Activated CD8-positive, alpha-beta memory T cell treated with anti-CD3 and anti-CD28 coated beads, Interleukin-2, amount 50 U/mL, for 24 hours (primary cell): ENCODE measurements around the gene NHSL1.
"Not testable (repeated sequence)": the region's sequence is repeated elsewhere in the genome, so short reads cannot be mapped to it uniquely, and the experiment has no call there.

Experiments used
- DNase-seq: peaks from one replicate; pipeline ENCODE4 v3.0.0-alpha.2; 2020; ENCODE audit errors: extremely low read depth

Gene NHSL1

DNA sequence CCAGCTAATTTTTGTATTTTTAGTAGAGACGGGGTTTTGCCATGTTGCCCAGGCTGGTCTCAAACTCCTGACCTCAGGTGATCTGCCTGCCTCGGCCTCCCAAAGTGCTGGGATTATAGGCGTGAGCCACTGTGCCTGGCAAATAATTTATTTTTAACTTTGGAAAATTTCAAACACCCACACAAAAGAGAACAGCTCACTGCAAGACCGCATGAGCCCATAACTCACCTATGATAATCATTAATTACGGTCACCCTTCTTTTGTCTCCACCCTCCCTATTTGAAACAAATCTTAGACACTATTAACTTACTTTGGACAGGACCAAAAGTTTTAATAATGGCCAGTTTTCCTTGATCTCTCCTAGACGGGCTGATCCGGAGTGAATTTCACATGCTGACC, 74.0 kb downstream of the NHSL1 start:
- DNase-seq: not testable (repeated sequence)

DNA sequence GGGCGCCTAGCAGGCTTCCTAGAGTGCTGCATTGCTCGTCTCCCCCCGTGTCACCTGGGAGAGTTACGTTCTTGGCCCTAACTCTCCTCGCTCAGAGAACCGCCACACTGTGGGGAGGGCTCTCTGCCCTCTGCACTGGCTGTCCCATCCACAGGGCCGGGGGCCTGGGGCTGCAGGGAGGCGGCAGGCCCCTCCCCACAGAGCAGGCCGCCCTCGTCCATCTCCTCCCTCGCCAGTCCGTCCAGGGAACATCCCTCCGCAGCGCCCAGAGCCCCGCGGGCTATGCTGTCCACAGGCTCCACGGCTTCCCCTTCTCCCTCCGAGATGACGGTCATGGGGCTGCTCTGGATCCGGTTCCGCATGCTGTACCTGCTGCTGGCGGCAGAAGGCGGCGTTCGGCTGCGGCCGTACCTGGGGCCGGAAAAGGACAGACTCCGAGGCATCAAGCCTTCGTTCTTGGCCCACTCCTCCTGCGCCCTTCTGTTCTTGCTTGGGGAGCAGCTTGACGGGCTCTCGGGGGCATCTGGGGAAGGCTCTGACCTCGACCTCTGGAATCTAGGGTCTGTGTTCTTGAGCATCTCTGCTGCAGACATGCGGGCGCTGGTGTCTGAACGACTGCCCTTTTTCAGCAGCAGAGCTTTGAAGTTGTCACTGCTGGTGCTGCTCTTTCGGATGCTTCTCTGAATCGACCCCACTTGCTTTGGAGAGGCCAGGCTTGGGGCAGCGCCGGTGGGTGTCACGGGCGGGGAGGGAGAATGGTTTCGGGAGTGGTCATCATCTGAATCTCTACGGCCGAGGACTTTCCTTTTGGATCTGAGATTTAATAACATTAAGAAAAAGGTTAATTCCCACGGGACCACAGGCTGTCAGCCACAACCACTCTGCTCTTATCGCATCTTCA, 75.0 kb downstream of the NHSL1 start:
- DNase-seq: no peak

DNA sequence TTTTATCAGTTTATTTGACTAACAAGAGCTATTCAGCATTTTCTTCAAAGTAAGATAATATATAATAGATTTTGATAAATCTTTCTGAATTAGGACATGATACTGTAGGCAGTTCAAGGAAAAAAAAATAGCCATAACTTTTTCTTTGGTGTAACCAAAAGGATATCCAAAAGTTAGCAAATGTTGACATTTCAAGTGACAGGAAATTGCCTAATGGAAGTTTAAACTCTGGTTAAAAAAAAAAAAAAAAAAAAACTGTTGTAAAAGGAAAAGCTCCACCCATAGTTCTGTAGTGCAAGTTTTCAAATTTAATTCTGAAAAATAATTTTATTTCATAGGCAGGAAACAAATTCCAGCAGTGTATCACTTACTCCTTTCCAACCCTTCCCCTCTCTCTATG, 76.4 kb downstream of the NHSL1 start:
- DNase-seq: no peak

DNA sequence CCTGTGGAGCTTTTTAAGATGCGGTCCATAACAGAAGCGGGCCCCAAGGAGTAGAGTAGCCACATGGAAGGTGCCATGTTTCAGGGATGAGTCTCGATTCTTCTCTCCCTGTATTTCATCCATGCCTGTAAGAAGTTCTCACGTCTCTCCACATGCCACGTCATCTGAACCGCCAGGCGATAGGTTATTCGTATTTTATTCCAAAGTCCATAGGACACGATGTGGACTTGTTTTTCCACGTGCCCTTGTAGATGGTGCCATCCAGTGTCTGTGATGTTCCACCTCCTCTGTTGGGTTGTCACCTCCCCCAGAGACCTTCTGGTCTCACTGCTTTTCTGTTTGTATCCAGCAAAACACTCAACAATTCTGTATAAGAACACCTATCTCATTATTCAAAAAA, 77.7 kb downstream of the NHSL1 start:
- DNase-seq: no peak

DNA sequence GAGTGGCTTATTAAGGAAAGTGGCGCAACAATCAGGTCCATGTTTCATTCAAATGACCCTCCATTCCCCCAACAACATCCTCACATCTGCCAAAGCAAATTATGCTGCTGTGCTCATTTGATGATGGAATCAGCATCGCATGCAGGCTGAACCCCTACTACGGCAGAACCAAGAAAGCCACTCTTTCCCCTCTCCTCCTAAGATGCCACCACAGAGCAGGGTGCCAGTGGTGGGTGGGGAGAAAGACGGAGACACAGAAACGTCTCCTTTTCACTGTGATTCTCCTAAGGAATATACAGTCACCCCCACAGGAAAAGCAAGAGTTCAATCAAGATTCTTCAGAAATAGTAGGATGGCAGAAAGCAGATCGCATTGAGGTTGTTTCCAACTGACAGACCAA, 78.2 kb downstream of the NHSL1 start:
- DNase-seq: no peak

DNA sequence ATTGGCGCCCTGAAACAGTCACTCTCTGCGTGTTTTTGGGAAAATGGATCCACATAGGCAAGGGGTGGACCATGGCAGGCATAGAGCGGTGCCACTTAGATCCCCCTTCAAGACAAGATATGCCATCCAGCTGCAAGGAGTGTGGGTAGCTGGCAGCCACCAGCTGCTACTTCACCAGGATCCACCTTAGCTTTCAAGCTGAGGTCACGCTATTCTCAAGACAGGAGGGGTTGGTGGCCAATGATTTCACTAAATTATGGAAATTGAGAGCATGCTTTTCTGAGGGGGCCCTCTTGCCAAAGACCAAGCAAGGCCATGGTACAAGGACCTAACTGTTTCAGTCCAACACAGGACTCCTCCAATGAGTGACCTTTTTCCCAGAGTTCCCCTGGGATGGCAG, 78.9 kb downstream of the NHSL1 start:
- no peak for DNase-seq

DNA sequence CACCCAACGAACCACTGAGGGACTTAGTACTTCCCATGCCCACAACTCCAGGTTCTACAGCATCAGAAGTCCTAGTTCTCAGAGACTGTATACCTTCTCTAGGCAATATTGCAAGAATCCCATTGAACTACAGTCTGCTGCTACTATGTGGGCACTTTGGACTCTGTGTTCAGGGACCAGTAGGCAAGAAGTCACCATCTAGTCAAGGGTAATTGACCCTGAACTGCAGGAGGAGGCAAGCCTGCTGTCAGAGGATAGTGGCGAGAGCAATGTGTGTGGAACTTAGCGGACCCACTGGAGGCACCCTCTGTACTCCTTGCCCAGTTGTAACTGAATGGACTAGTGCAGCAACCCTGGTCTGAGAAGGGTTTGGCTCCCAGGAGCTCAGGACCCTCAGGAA, 79.5 kb downstream of the NHSL1 start:
- DNase-seq: no peak

DNA sequence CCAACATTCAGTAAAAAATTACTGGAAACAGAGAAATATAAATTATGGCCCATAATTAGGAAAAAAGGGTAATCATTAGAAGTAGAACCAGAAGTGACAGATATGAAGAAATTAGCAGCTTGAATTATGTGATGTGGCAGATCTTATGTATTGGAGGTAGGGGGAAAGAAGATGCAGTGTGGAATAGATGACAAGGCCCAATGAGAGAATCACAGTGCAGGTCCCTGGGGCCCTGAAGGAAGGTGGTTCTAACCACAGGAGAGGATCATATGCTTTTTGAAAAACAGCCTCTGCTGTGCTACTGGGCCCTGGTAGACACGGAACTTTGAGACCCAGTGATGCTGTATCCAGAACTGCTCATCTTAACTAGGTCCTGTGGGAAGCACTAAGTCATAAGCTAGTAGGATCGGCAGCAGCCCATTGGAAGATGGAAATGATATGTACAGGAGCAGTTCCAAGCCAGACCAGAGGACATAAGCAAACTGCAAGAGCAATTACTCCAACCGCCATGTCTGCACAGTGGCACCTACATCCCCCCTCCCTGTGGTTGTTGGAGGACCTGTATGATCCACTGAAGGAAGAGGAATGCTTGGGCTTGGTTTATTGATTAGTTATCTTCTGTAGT, 81.1 kb downstream of the NHSL1 start:
- no peak for DNase-seq

DNA sequence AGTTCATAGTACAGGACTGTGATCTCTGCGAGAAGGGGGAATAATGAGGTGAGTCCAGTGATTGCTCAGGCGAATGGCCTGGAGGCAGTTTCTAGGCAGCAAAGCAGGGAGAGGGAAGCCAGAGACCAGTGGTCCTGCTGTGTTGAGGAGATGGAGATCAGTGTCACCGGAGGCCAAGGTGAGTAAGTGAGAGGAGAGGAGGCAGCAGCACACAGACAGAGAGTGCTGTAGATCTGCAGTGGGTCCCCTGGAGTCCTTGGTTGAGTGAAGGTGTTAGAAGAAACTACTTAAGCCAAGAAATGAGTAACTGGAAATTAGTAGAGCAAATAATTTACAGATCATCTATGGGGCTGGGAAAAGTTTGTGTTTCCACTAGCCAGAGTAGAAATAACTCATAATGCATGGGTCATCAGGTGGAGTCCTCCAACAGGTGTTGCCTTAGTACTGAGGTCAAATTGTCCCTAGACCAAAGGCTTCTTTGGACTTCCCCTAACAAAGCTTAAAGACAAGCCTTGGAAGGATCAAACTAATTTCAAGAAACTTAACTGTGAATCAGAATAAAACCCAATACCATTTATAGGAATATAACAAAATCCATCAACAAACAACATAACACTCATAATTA, 81.7 kb downstream of the NHSL1 start:
- no peak for DNase-seq

DNA sequence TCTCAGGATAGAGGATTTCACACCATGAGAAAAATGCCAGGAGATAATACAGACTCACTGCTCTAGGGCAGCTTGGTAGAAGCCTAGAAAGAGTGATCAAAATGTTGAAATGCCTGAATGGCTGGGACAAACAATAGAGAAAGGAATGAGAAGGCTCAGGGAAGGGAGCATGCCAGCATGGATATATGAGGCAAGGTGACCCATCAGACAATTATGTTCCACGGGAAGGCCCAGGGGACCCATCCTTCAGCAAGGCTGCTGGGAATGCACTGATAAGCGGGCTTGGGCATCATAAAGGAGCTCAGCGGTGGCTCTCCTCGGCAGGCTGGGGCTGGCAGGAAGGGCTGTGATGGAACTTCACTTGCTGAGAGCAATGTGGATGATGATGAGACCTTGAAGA, 83.1 kb downstream of the NHSL1 start:
- no peak for DNase-seq

DNA sequence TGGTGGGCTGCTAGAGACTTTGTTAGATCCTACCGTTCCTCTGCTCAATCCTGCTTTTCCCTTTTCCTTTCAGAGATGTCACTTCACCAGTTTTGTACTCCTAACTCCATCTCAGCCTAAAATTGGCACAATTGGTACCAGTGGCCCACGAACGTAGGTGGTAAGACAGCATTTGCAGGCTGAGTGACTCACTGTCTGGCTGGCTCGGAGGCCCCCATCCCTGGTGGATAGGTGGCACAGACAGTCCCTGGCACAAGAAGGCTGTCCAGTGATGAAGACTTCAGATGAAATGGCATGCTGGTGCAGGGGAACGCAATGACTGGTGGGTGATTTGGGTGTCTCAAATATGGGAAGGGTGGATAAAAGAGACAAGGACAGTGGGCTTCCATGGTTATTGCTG, 84.2 kb downstream of the NHSL1 start:
- no peak for DNase-seq

DNA sequence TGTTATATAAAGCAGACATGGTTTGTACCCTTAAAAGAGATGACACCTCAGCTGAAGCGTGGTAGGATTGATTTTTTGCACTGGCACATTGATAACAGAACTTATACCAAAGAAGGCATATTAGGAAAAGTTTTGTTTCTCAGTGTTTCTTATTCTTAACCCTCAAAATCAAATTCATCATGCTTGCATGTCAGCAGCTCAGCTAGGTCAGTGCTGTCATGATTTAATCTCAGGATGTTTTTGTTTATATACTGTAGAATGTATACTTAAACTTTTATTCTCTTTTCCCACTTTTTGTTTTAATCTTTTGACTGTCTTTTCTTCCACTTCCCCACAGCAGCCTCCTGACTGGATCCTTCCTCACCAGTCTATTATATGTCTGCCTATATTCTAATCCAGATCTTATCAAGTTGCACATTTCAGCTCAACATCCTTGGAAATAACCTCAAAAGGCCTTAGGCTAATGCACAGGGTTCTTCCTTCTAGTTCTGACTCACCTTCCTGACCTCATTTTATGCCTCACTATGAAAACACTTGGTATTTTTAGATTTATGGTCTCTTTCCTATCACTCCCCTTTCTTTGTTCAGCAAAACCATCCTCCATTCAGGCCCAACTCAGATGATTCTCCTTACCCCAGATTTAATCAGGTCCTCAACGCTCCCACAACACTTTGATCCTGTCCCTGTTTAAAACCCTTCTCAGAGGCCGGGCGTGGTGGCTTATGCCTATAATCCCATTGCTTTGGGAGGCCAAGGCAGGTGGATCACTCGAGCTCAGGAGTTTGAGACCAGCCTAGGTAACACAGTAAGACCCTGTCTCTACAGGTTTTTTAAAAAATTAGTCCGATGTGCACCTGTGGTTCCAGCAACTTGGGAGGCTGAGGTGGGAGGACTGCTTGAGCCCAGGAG, 88.1 kb downstream of the NHSL1 start:
- no peak for DNase-seq

DNA sequence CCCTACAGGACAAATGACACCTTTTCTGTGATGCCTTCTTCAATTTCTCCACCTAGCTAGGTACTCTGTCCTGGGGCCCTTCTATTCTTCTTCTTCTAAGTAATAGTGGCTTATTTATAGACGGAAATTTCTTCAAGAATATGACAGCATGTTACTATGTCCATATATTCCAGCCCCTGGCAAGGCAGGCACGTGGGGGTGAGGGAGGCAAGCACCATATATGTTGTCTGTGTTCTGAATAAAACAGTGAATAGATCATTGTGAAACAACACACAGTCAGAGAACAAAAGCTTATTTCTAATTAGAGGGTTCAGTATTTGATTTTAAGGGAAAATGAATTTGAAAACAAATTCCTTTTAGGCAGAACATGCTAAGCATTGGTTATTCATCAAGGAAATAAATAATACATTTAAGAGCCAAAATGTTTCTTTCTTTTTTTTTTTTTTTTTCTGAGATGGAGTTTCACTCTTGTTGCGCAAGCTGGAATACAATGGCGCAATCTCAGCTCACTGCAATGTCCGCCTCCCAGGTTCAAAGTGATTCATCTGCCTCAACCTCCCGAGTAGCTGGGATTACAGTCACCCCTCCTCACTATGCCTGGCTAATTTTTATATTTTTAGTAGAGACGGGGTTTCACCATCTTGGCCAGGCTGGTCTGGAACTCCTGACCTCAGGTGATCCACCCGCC, 89.1 kb downstream of the NHSL1 start:
- no peak for DNase-seq

DNA sequence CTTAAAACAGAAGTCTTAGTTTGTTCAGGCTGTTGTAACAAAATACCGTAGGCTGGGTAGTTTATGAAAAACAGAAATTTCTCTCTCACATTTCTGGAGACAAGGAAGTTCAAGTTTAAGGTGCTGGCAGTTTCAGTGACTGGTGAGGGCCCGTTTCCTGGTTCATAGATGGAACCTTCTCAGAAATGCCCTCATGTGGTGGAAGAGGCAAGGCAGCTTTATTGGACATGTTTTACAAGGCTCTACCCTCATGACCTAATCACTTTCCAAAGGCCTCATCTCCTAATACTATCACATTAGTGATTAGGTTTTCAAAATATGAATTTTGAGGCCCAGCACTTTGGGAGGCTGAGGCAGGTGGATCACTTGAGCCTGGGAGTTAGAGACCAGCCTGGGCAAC, 92.9 kb downstream of the NHSL1 start:
- no peak for DNase-seq

DNA sequence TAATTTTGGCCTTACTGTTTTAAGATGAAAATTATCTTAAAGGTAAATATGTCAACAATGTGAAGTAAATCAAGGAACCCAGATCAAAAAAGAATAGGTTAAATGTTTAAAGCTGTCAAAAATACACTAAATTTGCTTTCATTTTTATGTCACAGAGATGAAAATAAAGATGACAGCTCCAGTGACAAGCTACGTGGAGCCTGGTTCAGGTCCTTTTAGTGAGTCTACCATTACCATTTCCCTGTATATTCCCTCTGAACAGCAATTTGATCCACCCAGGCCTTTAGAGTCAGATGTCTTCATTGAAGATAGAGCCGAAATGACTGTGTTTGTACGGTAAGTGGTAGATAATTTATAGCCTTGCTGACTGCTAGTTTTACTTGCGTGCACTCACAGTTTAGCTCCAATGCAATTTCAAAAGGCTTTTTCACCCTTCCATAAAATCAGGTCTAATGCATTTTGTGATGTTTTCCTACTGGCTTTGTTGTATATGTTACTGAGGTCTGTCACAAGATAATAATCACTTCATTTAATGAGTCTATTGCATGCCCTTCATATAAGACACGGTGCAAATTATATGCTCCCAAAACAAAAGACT, 93.4 kb downstream of the NHSL1 start:
- DNase-seq: no peak

DNA sequence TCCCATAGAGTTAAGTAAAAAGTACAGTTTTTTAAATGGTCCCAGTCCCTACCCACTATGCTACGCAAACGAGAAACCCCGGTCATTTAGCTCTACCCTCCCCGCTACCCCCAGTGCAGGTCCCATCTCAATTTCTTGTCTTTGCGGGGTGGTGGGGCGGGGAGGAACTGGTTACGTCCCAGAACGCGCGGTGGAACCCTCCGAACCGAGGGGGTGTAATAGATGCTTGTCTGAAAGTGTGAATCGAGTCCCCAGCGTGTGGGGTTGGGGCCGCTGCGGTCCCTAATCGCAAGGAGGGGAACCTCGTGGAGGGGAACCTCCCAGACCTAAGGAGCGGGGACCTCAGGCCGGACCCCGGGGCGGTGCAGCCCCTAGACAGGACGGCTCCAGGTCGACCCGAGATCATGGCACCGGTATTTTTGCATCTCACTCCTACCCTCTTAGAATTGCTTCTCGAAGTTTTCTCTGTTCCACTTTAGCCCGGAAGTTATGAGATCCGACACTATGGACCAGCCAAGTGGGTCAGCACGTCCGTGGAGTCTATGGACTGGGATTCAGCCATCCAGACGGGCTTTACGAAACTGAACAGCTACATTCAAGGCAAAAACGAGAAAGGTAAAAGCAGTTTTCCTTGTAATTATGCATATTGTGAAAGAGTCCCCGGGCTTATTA, 94.5 kb downstream of the NHSL1 start:
- no peak for DNase-seq

DNA sequence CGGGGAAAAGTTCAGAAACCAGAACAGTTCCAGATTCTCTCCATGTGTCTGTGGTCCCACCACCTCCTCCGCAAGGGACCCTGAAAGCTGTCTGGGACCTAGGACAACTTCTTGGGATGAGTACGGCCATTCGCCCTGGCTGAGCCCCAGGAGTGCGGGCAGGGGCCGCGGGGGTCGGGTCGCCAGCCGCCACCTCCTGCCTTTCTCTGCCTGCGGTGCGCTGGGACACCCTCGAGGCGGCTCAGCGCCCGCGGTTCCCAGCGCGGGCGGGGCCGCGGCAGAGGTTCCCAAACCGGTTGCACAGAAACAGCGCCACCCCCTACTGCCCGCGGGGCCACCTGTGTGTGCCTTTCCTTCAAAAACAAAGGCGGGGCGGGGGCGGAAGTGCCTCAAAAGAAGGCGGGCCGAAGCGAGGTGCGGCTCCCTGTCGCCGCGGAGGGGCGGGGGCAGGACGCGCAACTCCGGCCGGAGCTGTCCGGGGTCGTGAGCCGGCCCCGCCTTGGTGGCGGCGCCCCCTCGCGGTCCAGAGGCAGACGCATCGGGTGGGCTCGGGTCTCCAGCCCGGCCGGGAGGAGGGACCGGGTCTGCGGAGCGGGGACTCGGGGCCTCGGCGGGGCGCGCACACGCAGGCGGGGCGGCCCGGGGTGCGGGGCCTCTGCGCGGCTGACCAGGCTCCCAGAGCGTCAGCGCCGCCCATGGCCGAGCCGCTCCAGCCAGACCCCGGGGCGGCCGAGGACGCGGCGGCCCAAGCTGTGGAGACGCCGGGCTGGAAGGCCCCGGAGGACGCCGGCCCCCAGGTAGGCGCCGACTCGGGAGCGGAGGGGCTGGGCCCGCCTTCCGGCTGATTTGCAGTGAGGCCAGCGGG, 95.3 kb downstream of the NHSL1 start, which contains the start of gene HEBP2:
TSS of gene HEBP2 (plus strand) at position 423 of the 865 bp plus-strand sequence. CDS start at position 696, 273 bp downstream.
- DNase-seq: peak; percentile 74

DNA sequence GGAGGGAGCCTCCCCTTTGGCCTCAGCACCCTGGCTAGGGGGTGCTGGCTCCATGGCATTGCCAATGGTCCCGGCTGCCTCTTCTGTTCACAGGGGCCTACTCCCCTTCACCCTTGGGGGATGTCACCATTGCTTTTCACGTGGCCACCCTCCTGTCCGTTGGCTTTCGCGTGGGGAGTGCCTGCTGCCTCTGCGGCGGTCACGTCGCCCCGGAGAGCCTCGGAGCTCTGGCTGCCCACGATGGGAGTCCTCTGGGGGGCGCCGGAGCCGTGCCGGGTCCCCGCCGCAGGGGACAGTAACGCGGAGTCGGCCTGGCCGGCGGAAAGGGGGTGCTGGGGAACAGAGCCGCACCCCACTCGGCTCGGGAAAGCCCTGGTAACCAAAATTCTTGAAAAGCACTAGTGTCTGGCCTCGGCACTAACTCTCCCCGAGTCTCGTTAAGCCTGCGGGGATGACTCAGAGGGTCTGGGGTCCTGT, 95.9 kb downstream of the NHSL1 start:
- no peak for DNase-seq

DNA sequence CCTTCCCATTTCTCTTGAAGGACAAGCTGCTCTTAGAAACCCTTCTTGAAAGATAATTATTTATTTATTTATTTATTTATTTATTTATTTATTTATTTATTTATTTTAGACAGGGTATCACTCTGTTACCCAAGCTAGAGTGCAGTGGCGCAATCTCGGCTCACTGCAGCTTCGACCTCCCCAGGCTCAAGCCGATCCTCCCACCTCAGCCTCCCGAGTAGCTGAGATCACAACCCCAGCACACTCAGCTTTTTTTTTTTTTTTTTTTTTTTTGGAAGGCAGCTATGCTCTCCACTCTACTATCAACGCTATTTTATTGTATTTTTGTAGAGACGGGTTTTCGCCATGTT, 96.5 kb downstream of the NHSL1 start:
- DNase-seq: no peak
